ENCODE data around the gene OCSTAMP.

DNA sequence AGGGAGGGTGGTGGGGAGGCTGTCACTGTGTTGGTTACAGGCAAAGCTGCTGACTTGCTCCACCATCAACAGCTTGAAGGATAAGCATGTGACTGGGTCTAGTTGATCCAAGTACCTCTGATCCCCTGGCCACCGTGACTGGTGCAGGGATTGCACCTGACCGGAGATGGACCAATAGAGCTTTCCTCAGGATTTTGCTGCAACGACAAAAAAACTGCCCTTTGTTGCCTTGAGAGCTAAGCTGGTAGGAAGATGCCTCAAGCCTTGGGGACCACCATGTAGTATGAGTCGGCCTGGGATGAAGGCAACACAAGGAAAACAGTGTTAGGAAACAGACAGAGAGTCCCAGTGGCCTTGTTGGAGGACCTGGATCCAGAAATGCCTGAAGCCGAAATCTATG is 1.8 kb downstream of the OCSTAMP start:
- TF ChIP-seq, protein P1, sequence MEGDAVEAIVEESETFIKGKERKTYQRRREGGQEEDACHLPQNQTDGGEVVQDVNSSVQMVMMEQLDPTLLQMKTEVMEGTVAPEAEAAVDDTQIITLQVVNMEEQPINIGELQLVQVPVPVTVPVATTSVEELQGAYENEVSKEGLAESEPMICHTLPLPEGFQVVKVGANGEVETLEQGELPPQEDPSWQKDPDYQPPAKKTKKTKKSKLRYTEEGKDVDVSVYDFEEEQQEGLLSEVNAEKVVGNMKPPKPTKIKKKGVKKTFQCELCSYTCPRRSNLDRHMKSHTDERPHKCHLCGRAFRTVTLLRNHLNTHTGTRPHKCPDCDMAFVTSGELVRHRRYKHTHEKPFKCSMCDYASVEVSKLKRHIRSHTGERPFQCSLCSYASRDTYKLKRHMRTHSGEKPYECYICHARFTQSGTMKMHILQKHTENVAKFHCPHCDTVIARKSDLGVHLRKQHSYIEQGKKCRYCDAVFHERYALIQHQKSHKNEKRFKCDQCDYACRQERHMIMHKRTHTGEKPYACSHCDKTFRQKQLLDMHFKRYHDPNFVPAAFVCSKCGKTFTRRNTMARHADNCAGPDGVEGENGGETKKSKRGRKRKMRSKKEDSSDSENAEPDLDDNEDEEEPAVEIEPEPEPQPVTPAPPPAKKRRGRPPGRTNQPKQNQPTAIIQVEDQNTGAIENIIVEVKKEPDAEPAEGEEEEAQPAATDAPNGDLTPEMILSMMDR (IDR thresholded peaks at IDR 0.05 in 8 of 11, conservative IDR thresholded peaks at IDR 0.05 in 3 of 11), result no peak
- TF ChIP-seq POLR2A (IDR thresholded peaks at IDR 0.05), result no peak
